ENCODE data around the gene PIGK.

Gene PIGK

GRCh38 chr1:77104672-77105071 lies 114.6 kb downstream of the PIGK start:
- H3K27me3 Mint-ChIP-seq: no peaks in the 10 kb centered on the region
- no peak overlapping the region for H3K4me3 Mint-ChIP-seq
- H3K9me3 Mint-ChIP-seq: no peaks in the 10 kb centered on the region
- H3K4me1 Mint-ChIP-seq (ENCODE audit: low read depth): no peaks in the 10 kb centered on the region
- no peak overlapping the region for H3K27ac Mint-ChIP-seq
- intact Hi-C loops (cut with micrococcal nuclease): no loop called here
- H3K36me3 Mint-ChIP-seq (ENCODE audit: low read depth): peaks cover 7% of the 10 kb centered on the region

- H3K27ac Mint-ChIP-seq: no peak overlapping the region
- H3K36me3 Mint-ChIP-seq (ENCODE audit: low read depth): peaks cover 2% of the 10 kb centered on the region
- H3K4me3 Mint-ChIP-seq: no peak overlapping the region
- H3K9me3 Mint-ChIP-seq: no peaks in the 10 kb centered on the region
- intact Hi-C loops (cut with micrococcal nuclease): no loop called here
- H3K4me1 Mint-ChIP-seq (ENCODE audit: low read depth): no peaks in the 10 kb centered on the region
- H3K27me3 Mint-ChIP-seq: no peaks in the 10 kb centered on the region
Observed at GRCh38 chr1:77103486-77103885, 115.7 kb downstream of the PIGK start.

GRCh38 chr1:77100875-77101274 lies 118.4 kb downstream of the PIGK start:
- no peak overlapping the region for H3K27ac Mint-ChIP-seq
- intact Hi-C loops (cut with micrococcal nuclease): no loop called here
- no peaks in the 10 kb centered on the region for H3K9me3 Mint-ChIP-seq
- no peaks in the 10 kb centered on the region for H3K27me3 Mint-ChIP-seq
- H3K4me3 Mint-ChIP-seq: no peak overlapping the region
- no peaks in the 10 kb centered on the region for H3K4me1 Mint-ChIP-seq (ENCODE audit: low read depth)
- H3K36me3 Mint-ChIP-seq (ENCODE audit: low read depth): no peaks in the 10 kb centered on the region

GRCh38 chr1:77096496-77097255 lies 122.6 kb downstream of the PIGK start:
- no peak overlapping the region for H3K27ac Mint-ChIP-seq

GRCh38 chr1:77095236-77095635 lies 124.0 kb downstream of the PIGK start:
- H3K4me1 Mint-ChIP-seq (ENCODE audit: low read depth): no peaks in the 10 kb centered on the region
- H3K27ac Mint-ChIP-seq: no peak overlapping the region
- H3K4me3 Mint-ChIP-seq: no peak overlapping the region
- H3K27me3 Mint-ChIP-seq: no peaks in the 10 kb centered on the region
- intact Hi-C loops (cut with micrococcal nuclease): no loop called here
- H3K36me3 Mint-ChIP-seq (ENCODE audit: low read depth): no peaks in the 10 kb centered on the region
- no peaks in the 10 kb centered on the region for H3K9me3 Mint-ChIP-seq

More at GRCh38 chr1:77096496-77097255, 122.6 kb downstream of the PIGK start:
- no peaks in the 10 kb centered on the region for H3K4me1 Mint-ChIP-seq (ENCODE audit: low read depth)
- H3K9me3 Mint-ChIP-seq: no peaks in the 10 kb centered on the region
- H3K36me3 Mint-ChIP-seq (ENCODE audit: low read depth): no peaks in the 10 kb centered on the region
- intact Hi-C loops (cut with micrococcal nuclease): no loop called here
- H3K4me3 Mint-ChIP-seq: no peak overlapping the region
- no peaks in the 10 kb centered on the region for H3K27me3 Mint-ChIP-seq

GRCh38 chr1:77089756-77090155 lies 129.5 kb downstream of the PIGK start:
- Mint-ChIP-seq H3K4me3 (no peak overlapping the region), H3K9me3 (no peaks in the 10 kb centered on the region), H3K27me3 (no peaks in the 10 kb centered on the region), H3K4me1 (ENCODE audit: low read depth) (no peaks in the 10 kb centered on the region), H3K36me3 (ENCODE audit: low read depth) (no peaks in the 10 kb centered on the region), H3K27ac (no peak overlapping the region)
- intact Hi-C loops (cut with micrococcal nuclease): no loop called here

- Mint-ChIP-seq H3K27ac (no peak overlapping the region), H3K9me3 (no peaks in the 10 kb centered on the region), H3K27me3 (peaks cover under 1% of the 10 kb centered on the region), H3K4me1 (ENCODE audit: low read depth) (no peaks in the 10 kb centered on the region), H3K36me3 (ENCODE audit: low read depth) (no peaks in the 10 kb centered on the region), H3K4me3 (no peak overlapping the region)
- intact Hi-C loops (cut with micrococcal nuclease): no loop called here
Observed at GRCh38 chr1:77085109-77085508, 134.1 kb downstream of the PIGK start.

GRCh38 chr1:77084457-77084856 lies 134.8 kb downstream of the PIGK start:
- no peaks in the 10 kb centered on the region for H3K9me3 Mint-ChIP-seq
- peaks cover 2% of the 10 kb centered on the region for H3K27me3 Mint-ChIP-seq
- no peak overlapping the region for H3K4me3 Mint-ChIP-seq
- H3K36me3 Mint-ChIP-seq (ENCODE audit: low read depth): no peaks in the 10 kb centered on the region
- no peak overlapping the region for H3K27ac Mint-ChIP-seq
- intact Hi-C loops (cut with micrococcal nuclease): no loop called here
- no peaks in the 10 kb centered on the region for H3K4me1 Mint-ChIP-seq (ENCODE audit: low read depth)

- intact Hi-C loops (cut with micrococcal nuclease): no loop called here
- Mint-ChIP-seq H3K9me3 (no peaks in the 10 kb centered on the region), H3K27me3 (peaks cover 2% of the 10 kb centered on the region), H3K27ac (no peak overlapping the region), H3K36me3 (ENCODE audit: low read depth) (no peaks in the 10 kb centered on the region), H3K4me3 (no peak overlapping the region), H3K4me1 (ENCODE audit: low read depth) (no peaks in the 10 kb centered on the region)
Observed at GRCh38 chr1:77081834-77082233, 137.4 kb downstream of the PIGK start.

- Mint-ChIP-seq H3K27ac (no peak overlapping the region), H3K4me3 (no peak overlapping the region), H3K9me3 (no peaks in the 10 kb centered on the region), H3K4me1 (ENCODE audit: low read depth) (no peaks in the 10 kb centered on the region), H3K27me3 (peaks cover 2% of the 10 kb centered on the region), H3K36me3 (ENCODE audit: low read depth) (no peaks in the 10 kb centered on the region)
- intact Hi-C loops (cut with micrococcal nuclease): no loop called here
Observed at GRCh38 chr1:77076759-77077158, 142.5 kb downstream of the PIGK start.

GRCh38 chr1:77068013-77068412 lies 151.2 kb downstream of the PIGK start:
- Mint-ChIP-seq H3K4me3 (no peak overlapping the region), H3K4me1 (ENCODE audit: low read depth) (no peaks in the 10 kb centered on the region)

GRCh38 chr1:77065693-77066342 lies 153.4 kb downstream of the PIGK start:
- H3K4me3 Mint-ChIP-seq: no peak overlapping the region
- H3K27me3 Mint-ChIP-seq: peaks cover 16% of the 10 kb centered on the region
- H3K4me1 Mint-ChIP-seq (ENCODE audit: low read depth): no peaks in the 10 kb centered on the region
- H3K36me3 Mint-ChIP-seq (ENCODE audit: low read depth): no peaks in the 10 kb centered on the region
- H3K27ac Mint-ChIP-seq: no peak overlapping the region
- H3K9me3 Mint-ChIP-seq: no peaks in the 10 kb centered on the region
- intact Hi-C loops (cut with micrococcal nuclease): no loop called here

More at GRCh38 chr1:77068013-77068412, 151.2 kb downstream of the PIGK start:
- H3K36me3 Mint-ChIP-seq (ENCODE audit: low read depth): no peaks in the 10 kb centered on the region
- intact Hi-C loops (cut with micrococcal nuclease): no loop called here
- no peaks in the 10 kb centered on the region for H3K9me3 Mint-ChIP-seq
- H3K27me3 Mint-ChIP-seq: peaks cover 15% of the 10 kb centered on the region
- no peak overlapping the region for H3K27ac Mint-ChIP-seq

- intact Hi-C loops (cut with micrococcal nuclease): no loop called here
- Mint-ChIP-seq H3K27ac (no peak overlapping the region), H3K4me1 (ENCODE audit: low read depth) (peaks cover 6% of the 10 kb centered on the region), H3K36me3 (ENCODE audit: low read depth) (no peaks in the 10 kb centered on the region), H3K9me3 (no peaks in the 10 kb centered on the region), H3K4me3 (no peak overlapping the region), H3K27me3 (peaks cover 12% of the 10 kb centered on the region)
Observed at GRCh38 chr1:77064246-77064645, 155.0 kb downstream of the PIGK start.

- Mint-ChIP-seq H3K27ac (no peak overlapping the region), H3K4me1 (ENCODE audit: low read depth) (peaks cover 6% of the 10 kb centered on the region), H3K9me3 (no peaks in the 10 kb centered on the region), H3K27me3 (peaks cover 10% of the 10 kb centered on the region), H3K4me3 (no peak overlapping the region), H3K36me3 (ENCODE audit: low read depth) (no peaks in the 10 kb centered on the region)
- intact Hi-C loops (cut with micrococcal nuclease): no loop called here
Observed at GRCh38 chr1:77063118-77063517, 156.1 kb downstream of the PIGK start.

- Mint-ChIP-seq H3K4me3 (no peak overlapping the region), H3K27ac (no peak overlapping the region), H3K9me3 (no peaks in the 10 kb centered on the region), H3K36me3 (ENCODE audit: low read depth) (no peaks in the 10 kb centered on the region), H3K4me1 (ENCODE audit: low read depth) (peaks cover 6% of the 10 kb centered on the region), H3K27me3 (peaks cover 7% of the 10 kb centered on the region)
- intact Hi-C loops (cut with micrococcal nuclease): no loop called here
Observed at GRCh38 chr1:77061162-77061561, 158.1 kb downstream of the PIGK start.

Data from dendritic cell treated with granulocyte-macrophage colony-stimulating factor and Interleukin-4, amounts not matched to agents 40 ng/mL and 50 ng/mL, for 4 days (primary cell).